K562 (cell line): ENCODE results near the gene NKX6-2. TPM values are rescaled to one million over a fixed set of nuclear protein-coding genes. Genes with fewer than 3 reads are reported as not detected.

Experiments
- ATAC-seq: fragments of 200-7000 bp; cut with Tn5 transposase; 3 replicates; pipeline ENCODE4 v1.9.1; 2020; ENCODE audit warnings: moderate library complexity
- Bru-seq: library from RNA; stranded (reverse); fragments of 400-500 nt; gene quantifications from one replicate; lab custom pipeline; 2021; lab: Mats Ljungman, UMichigan
- BruChase-seq, 2 experiments: library from RNA; stranded (reverse); fragments of 400-500 nt; gene quantifications; one replicate each; lab custom pipeline; 2021; lab: Mats Ljungman, UMichigan
- BruUV-seq: library from RNA; stranded (reverse); fragments of 400-500 nt; replicated peaks from 2 replicates; lab custom pipeline; 2021; lab: Mats Ljungman, UMichigan
- CTCF ChIA-PET: fragments of 300-600 bp; formaldehyde crosslinking; extraction: SDS; loops from one replicate; lab custom pipeline; 2021; ENCODE audit warnings: low intra/inter-chr PET ratio; lab: Yijun Ruan, JAX
- POLR2A ChIA-PET: fragments of 300-600, 350-650 bp; sonication (Branson Sonifier 250); formaldehyde crosslinking; extraction: SDS; loops from one replicate; lab custom pipeline; 2021; ENCODE audit warnings: antibody characterized with exemption, inconsistent platforms; lab: Yijun Ruan, JAX
- DNase-seq, 4 experiments: peaks; one replicate each; pipeline versions ENCODE4 v3.0.0 to v3.0.0-alpha.2; 2011 to 2018; ENCODE audit warnings: low spot score in 3 of 4, mixed read lengths in 3 of 4; ENCODE audit errors: extremely low read depth in 1 of 4
- FAIRE-seq: peaks from 2 replicates; lab custom pipeline; 2011; peaks lifted over from hg19 to GRCh38; lab: Jason Lieb, UNC
- H2AFZ ChIP-seq: 2 replicates; pipeline ENCODE4 v1.6.0; 2011; ENCODE audit warnings: low read depth, low read length, control low read depth, inconsistent platforms
- H3K27ac ChIP-seq: fragments of 200-600 bp; 3 replicates; pipeline ENCODE4 v1.8.0; 2011; ENCODE audit warnings: low read depth, mild to moderate bottlenecking, control low read depth, inconsistent platforms, low read length, moderate library complexity, mixed read lengths; ENCODE audit errors: extremely low read depth
- H3K27me3 ChIP-seq, 2 experiments: fragments of 300-600 bp in 1 of 2; 2 replicates in 1 of 2; 3 replicates in 1 of 2; pipeline versions ENCODE4 v1.6.0 to v1.8.0; 2011; ENCODE audit warnings: inconsistent platforms in 2 of 2, low read length in 2 of 2, mild to moderate bottlenecking in 1 of 2, mixed read lengths in 1 of 2, moderate library complexity in 1 of 2; ENCODE audit not compliant: control insufficient read depth in 2 of 2, insufficient read depth in 2 of 2
- H3K36me3 ChIP-seq: fragments of 300-600 bp; 3 replicates; pipeline ENCODE4 v1.8.0; 2011; ENCODE audit warnings: mild to moderate bottlenecking, low read length, inconsistent platforms; ENCODE audit not compliant: control insufficient read depth, insufficient read depth
- H3K4me1 ChIP-seq, 2 experiments: fragments of 200-600 bp in 1 of 2; replicated peaks in 1 of 2; 2 replicates in 1 of 2; 3 replicates in 1 of 2; pipeline versions ENCODE4 v1.5.1 to v1.8.0; 2011; ENCODE audit warnings: inconsistent platforms in 2 of 2, low read length in 2 of 2, mild to moderate bottlenecking in 1 of 2, mixed read lengths in 1 of 2, moderate library complexity in 1 of 2; ENCODE audit not compliant: control insufficient read depth in 2 of 2, insufficient read depth in 2 of 2
- H3K4me2 ChIP-seq: 2 replicates; pipeline ENCODE4 v1.6.1; 2011; ENCODE audit warnings: low read length, control low read depth, inconsistent platforms, mixed read lengths; ENCODE audit not compliant: insufficient read depth
- H3K4me3 ChIP-seq: fragments of 200-600 bp; sonication (generic), shearing (Covaris generic); 2 replicates; pipeline ENCODE4 v1.5.1; 2016; ENCODE audit warnings: control low read depth, inconsistent platforms
- H3K79me2 ChIP-seq: fragments of 200-600 bp; 3 replicates; pipeline ENCODE4 v1.8.0; 2011; ENCODE audit warnings: low read length, inconsistent platforms; ENCODE audit not compliant: control insufficient read depth, insufficient read depth
- H3K9ac ChIP-seq, 2 experiments: 2 replicates each; pipeline versions ENCODE4 v1.6.0 to v1.6.1; 2011; ENCODE audit warnings: low read depth in 2 of 2, low read length in 2 of 2, control low read depth in 1 of 2, inconsistent platforms in 1 of 2, mild to moderate bottlenecking in 1 of 2, mixed read lengths in 1 of 2; ENCODE audit not compliant: insufficient read depth in 1 of 2
- H3K9me1 ChIP-seq: one replicate; pipeline ENCODE4 v1.6.0; 2011; ENCODE audit warnings: inconsistent platforms, mild to moderate bottlenecking, low read length, moderate library complexity; ENCODE audit not compliant: control insufficient read depth, insufficient read depth
- H3K9me3 ChIP-seq: replicated peaks from 2 replicates; pipeline ENCODE4 v1.5.1; 2011; ENCODE audit warnings: low read depth, low read length, inconsistent platforms; ENCODE audit not compliant: control insufficient read depth, insufficient read depth
- H4K20me1 ChIP-seq: replicated peaks from 2 replicates; pipeline ENCODE4 v1.6.1; 2011; ENCODE audit warnings: low read length, inconsistent platforms, mixed read lengths; ENCODE audit not compliant: control insufficient read depth, insufficient read depth
- BRF2 ChIP-seq: IDR thresholded peaks from 3 replicates; pipeline ENCODE4 v1.6.1; 2011; ENCODE audit warnings: borderline replicate concordance, mild to moderate bottlenecking; ENCODE audit not compliant: insufficient read length, insufficient read depth
- CBX8 ChIP-seq: fragments of 200-600 bp; sonication (generic); IDR thresholded peaks from 2 replicates; pipeline ENCODE4 v1.6.1; 2012; ENCODE audit warnings: borderline replicate concordance, mixed run types, low read depth, mild to moderate bottlenecking, moderate library complexity, mixed read lengths, low read length, control low read depth, inconsistent platforms; ENCODE audit not compliant: poor library complexity, severe bottlenecking; ENCODE audit errors: extremely low read depth
- FIP1L1 ChIP-seq: fragments of 200-400 bp; formaldehyde crosslinking; IDR thresholded peaks from 2 replicates; pipeline ENCODE4 v1.6.1; 2018; ENCODE audit warnings: mild to moderate bottlenecking, low read depth, low read length; ENCODE audit not compliant: poor library complexity, severe bottlenecking
- HNRNPUL1 ChIP-seq: fragments of 200-400 bp; formaldehyde crosslinking; IDR thresholded peaks from 2 replicates; pipeline ENCODE4 v1.6.1; 2017; ENCODE audit warnings: low read length
- KAT7 ChIP-seq: sonication (generic); formaldehyde crosslinking; IDR thresholded peaks from 2 replicates; pipeline ENCODE4 v1.8.0; 2022; ENCODE audit warnings: missing genetic modification reagents, mild to moderate bottlenecking, borderline replicate concordance
- NCOR1 ChIP-seq: fragments of 450-650 bp; IDR thresholded peaks from 2 replicates; pipeline ENCODE4 v1.6.1; 2016; ENCODE audit warnings: mild to moderate bottlenecking, moderate library complexity
- RNF219 ChIP-seq: fragments of 250-450 bp; sonication (Bioruptor Pico); IDR thresholded peaks from 2 replicates; pipeline ENCODE4 v1.5.0; 2022; ENCODE audit warnings: mild to moderate bottlenecking
- ZKSCAN1 ChIP-seq: fragments of 150-350 bp; IDR thresholded peaks from 2 replicates; pipeline ENCODE4 v1.6.1; 2016; ENCODE audit warnings: low read depth, low read length
- ZMIZ1 ChIP-seq, 2 experiments: fragments of 150-350 bp in 1 of 2; IDR thresholded peaks; 2 replicates each; pipeline ENCODE4 v1.6.1; 2012 to 2016; ENCODE audit warnings: low read depth in 2 of 2, low read length in 2 of 2, mild to moderate bottlenecking in 1 of 2, moderate library complexity in 1 of 2
- ZNF586 ChIP-seq: fragments of 450-650 bp; formaldehyde crosslinking; conservative IDR thresholded peaks from 2 replicates; pipeline ENCODE4 v1.4.0; 2020; ENCODE audit warnings: mild to moderate bottlenecking, moderate library complexity
- WGBS: fragments of 100-300 bp; shearing (Covaris generic); methylation state at CpG from one replicate; pipeline ENCODE4 v1.1.6; 2016; ENCODE audit warnings: low coverage, mixed read lengths; ENCODE audit not compliant: insufficient coverage; ENCODE audit errors: missing lambda C conversion rate; 5-methylcytosine and 5-hydroxymethylcytosine counted together
- in situ Hi-C: fragments of 300-500 bp; cut with MboI; formaldehyde crosslinking; loops from 4 replicates; pipeline ENCODE4 v1.15.0; 2018; ENCODE audit warnings: inconsistent platforms, mixed read lengths
- intact Hi-C: fragments of 100-400 bp; cut with micrococcal nuclease; formaldehyde crosslinking; loops from 2 replicates; pipeline ENCODE4 v1.14.2; 2022
- long read RNA-seq, 3 experiments: library from polyadenylated mRNA in 2 of 3; library from RNA in 1 of 3; unstranded in 2 of 3; stranded (forward) in 1 of 3; transcript quantifications; one replicate each; pipeline ENCODE4 v2.0.0, GENCODE V29; 2019 to 2022
- polyA minus RNA-seq, 3 experiments: library from RNA; depleted of rRNA, polyadenylated mRNA; stranded (reverse); fragments of >200 nt; gene quantifications; 2 replicates each; pipeline ENCODE4 v1.2.3, GENCODE V29; 2011
- polyA plus RNA-seq, 8 experiments: library from polyadenylated mRNA; depleted of rRNA in 4 of 8; stranded (reverse) in 5 of 8; unstranded in 3 of 8; fragments of >200 nt; fragmentation: Nextera tagmentation in 2 of 8; fragmentation: Illumina TruSeq in 1 of 8; extraction: Ambion mirVana in 2 of 8; extraction: Trizol in 1 of 8; gene quantifications; 2 replicates each; pipeline versions ENCODE4 v1.2.1 to v1.2.3, GENCODE V29; 2011 to 2014; ENCODE audit warnings: inconsistent platforms in 1 of 8, missing spikeins in 1 of 8
- total RNA-seq, 7 experiments: library from RNA; depleted of rRNA in 6 of 7; stranded (reverse); fragments of >200 nt in 6 of 7; fragmentation: Illumina TruSeq in 2 of 7; extraction: Trizol in 2 of 7; gene quantifications; 2 replicates each; pipeline versions ENCODE4 v1.2.1 to v1.2.3, GENCODE V29; 2011 to 2021; ENCODE audit warnings: low replicate concordance in 1 of 7

Gene NKX6-2
- not detected in 2 replicates for total RNA-seq (2011; cell fraction: chromatin; rRNA removed; ENCODE audit: low replicate concordance)
- not detected in 2 replicates for total RNA-seq (2011; cell fraction: nucleolus; rRNA removed)
- total RNA-seq (2011; cell fraction: nucleoplasm; rRNA removed) = not detected in 2 replicates
- total RNA-seq (2014; rRNA removed) (not detected in 2 replicates), total RNA-seq (2014; rRNA removed; fragmentation: Illumina TruSeq; extraction: Trizol) (not detected in 2 replicates), total RNA-seq (2015; rRNA removed; fragmentation: Illumina TruSeq; extraction: Trizol) (not detected in 2 replicates), total RNA-seq (2021) (not detected in 2 replicates), polyA plus RNA-seq (2011; rRNA removed) (not detected in 2 replicates), polyA plus RNA-seq (2014; fragmentation: Illumina TruSeq; extraction: Trizol) (not detected in 2 replicates), polyA plus RNA-seq (2014; fragmentation: Nextera tagmentation; extraction: Ambion mirVana) (1 to 10 TPM; 1.0 to 1.6 TPM), polyA plus RNA-seq (2014; rRNA removed) (not detected in 2 replicates), polyA minus RNA-seq (2011; rRNA and poly(A)+ RNA removed) (not detected in 2 replicates), Bru-seq, nascent RNA (not detected), BruChase-seq, experiment 1, labeled RNA remaining after a 2-hour chase (not detected), BruChase-seq, experiment 2, labeled RNA remaining after a 6-hour chase (not detected)
- polyA plus RNA-seq (2011; cell fraction: cytosol; rRNA removed) = not detected in 2 replicates
- polyA plus RNA-seq (2011; cell fraction: nucleus; rRNA removed) = not detected in 2 replicates
- 0.32 and 0.98 TPM in 2 replicates for polyA plus RNA-seq (2012)
- not detected in 2 replicates for polyA minus RNA-seq (2011; cell fraction: cytosol; rRNA and poly(A)+ RNA removed)
- polyA minus RNA-seq (2011; cell fraction: nucleus; rRNA and poly(A)+ RNA removed) = not detected in 2 replicates
- long read RNA-seq, experiment 1 = 0 reads
- long read RNA-seq, experiment 2 = 0 reads
- long read RNA-seq, experiment 3 = 0 reads

- intact Hi-C loops (no loop called here), in situ Hi-C loops (no loop called here)
- H3K4me2 ChIP-seq = no peak within 1 kb of the TSS
- WGBS = 91% methylated on average over 10 of the region's 119 CpGs
- CTCF ChIA-PET = no interaction called here
- H3K9me3 ChIP-seq = no peaks in the 10 kb centered on the region
- no peak within 1 kb of the TSS for H3K4me3 ChIP-seq
- H3K9me1 ChIP-seq = no peaks in the 10 kb centered on the region
- FAIRE-seq (no peak), DNase-seq (no peak), ATAC-seq (no peak)
- H3K79me2 ChIP-seq = no peaks in the 10 kb centered on the region
- no peaks in the 10 kb centered on the region; a peak in 1 of 5 replicates for H3K4me1 ChIP-seq
- H3K36me3 ChIP-seq = no peaks in the 10 kb centered on the region
- no peaks in the 10 kb centered on the region for H3K27me3 ChIP-seq
- no peak within 1 kb of the TSS for H3K27ac ChIP-seq
- no peaks in the 10 kb centered on the region for H4K20me1 ChIP-seq
- H2AFZ ChIP-seq = no peak within 1 kb of the TSS
- H3K9ac ChIP-seq = no peak within 1 kb of the TSS
- POLR2A ChIA-PET = no interaction called here
- BruUV-seq = no TSS peak
- TF ChIP-seq ZKSCAN1 (no peak), HNRNPUL1 (no peak), ZNF586 (CRISPR knock-in tag) (no peak), NCOR1 (no peak), BRF2 (no peak), KAT7 (CRISPR knock-in tag) (no peak), ZMIZ1 (IDR thresholded peaks at IDR 0.05; ENCODE audit: low read depth in 2 of 2, low read length in 2 of 2) (no peak), CBX8 (no peak), RNF219 (CRISPR knock-in tag) (no peak), FIP1L1 (no peak)
Observed at GRCh38 chr10:132785723-132786475, at the start of gene NKX6-2. Gene NKX6-2 (minus strand): TSS chr10:132786147. CDS start chr10:132785948, 199 bp downstream.
